Large intestine (tissue), 12 donors: ENCODE measurements around the gene ANKRD22. TPM values are rescaled to one million over a fixed set of nuclear protein-coding genes. Genes with fewer than 3 reads are reported as not detected.
A peak's percentile ranks its signal among the peaks of the same experiment; 100 is the strongest.

Experiments used
- DNase-seq, 2 donors: peaks; one replicate each; pipeline versions ENCODE4 v3.0.0 to v3.0.0-alpha.2; 2013
- H3K27ac ChIP-seq: one replicate; pipeline ENCODE4 v1.5.1; 2013; ENCODE audit warnings: low read length
- H3K27me3 ChIP-seq: 2 replicates; pipeline ENCODE4 v1.6.1; 2013; ENCODE audit warnings: low read length; ENCODE audit not compliant: control insufficient read depth, insufficient read depth
- H3K36me3 ChIP-seq: 2 replicates; pipeline ENCODE4 v1.6.1; 2013; ENCODE audit warnings: low read length; ENCODE audit not compliant: control insufficient read depth, insufficient read depth
- H3K4me1 ChIP-seq: one replicate; pipeline ENCODE4 v1.6.1; 2013; ENCODE audit warnings: low read length; ENCODE audit not compliant: control insufficient read depth, insufficient read depth
- H3K4me3 ChIP-seq: one replicate; pipeline ENCODE4 v1.5.1; 2013; ENCODE audit warnings: low read length
- H3K9me3 ChIP-seq: one replicate; pipeline ENCODE4 v1.6.1; 2013; ENCODE audit warnings: mild to moderate bottlenecking, low read depth, low read length, moderate library complexity; ENCODE audit not compliant: control insufficient read depth
- WGBS: methylation state at CpG from one replicate; pipeline ENCODE4 v1.1.5; 2013; ENCODE audit warnings: low lambda C conversion rate; ENCODE audit not compliant: insufficient coverage; 5-methylcytosine and 5-hydroxymethylcytosine counted together
- long read RNA-seq, 11 donors: transcript quantifications; one replicate each; lab custom pipeline, GENCODE V29; 2026
- polyA plus RNA-seq: library from polyadenylated mRNA; unstranded; fragments of 120-200 nt; gene quantifications from one replicate; pipeline ENCODE4 v1.2.1, GENCODE V29; 2013

ANKRD22 gene
- polyA plus RNA-seq = 1.3 TPM
- long read RNA-seq, donor 1 = 0 reads
- long read RNA-seq, donor 2, partial matches to known transcripts = 0 of 1 reads
- long read RNA-seq, donor 2, other reads (novel, unspliced or antisense) = 0 of 1 reads
- long read RNA-seq, donor 3 = 0 reads
- long read RNA-seq, donor 4 = 0 reads
- long read RNA-seq, donor 5 = 0 reads
- long read RNA-seq, donor 6 = 0 reads
- long read RNA-seq, donor 7, partial matches to known transcripts = 0 of 1 reads
- long read RNA-seq, donor 7, other reads (novel, unspliced or antisense) = 0 of 1 reads
- long read RNA-seq, donor 8, partial matches to known transcripts = 0 of 1 reads
- long read RNA-seq, donor 8, other reads (novel, unspliced or antisense) = 0 of 1 reads
- long read RNA-seq, donor 9, partial matches to known transcripts = 0 of 2 reads
- long read RNA-seq, donor 9, other reads (novel, unspliced or antisense) = 0 of 2 reads
- long read RNA-seq, donor 10, partial matches to known transcripts = 0 of 1 reads
- long read RNA-seq, donor 10, other reads (novel, unspliced or antisense) = 0 of 1 reads
- long read RNA-seq, donor 11, partial matches to known transcripts = 0 of 3 reads
- long read RNA-seq, donor 11, other reads (novel, unspliced or antisense) = 0 of 3 reads

GRCh38 chr10:88851706-88852105 lies at the start of gene ANKRD22:
Gene ANKRD22, minus strand, starts transcription at chr10:88851844. Its CDS starts 237 bp downstream, at chr10:88851607.
- H3K4me3 ChIP-seq = no peak within 1 kb of the TSS
- H3K27ac ChIP-seq = peak within 1 kb of the TSS; percentile 72
- WGBS = 17% methylated on average over 2 of the region's 5 CpGs
- peak; percentile 88 to 95 for DNase-seq
- H3K4me1 ChIP-seq = no peaks in the 10 kb centered on the region
- no peaks in the 10 kb centered on the region for H3K36me3 ChIP-seq
- H3K9me3 ChIP-seq = no peaks in the 10 kb centered on the region
- H3K27me3 ChIP-seq = no peaks in the 10 kb centered on the region

GRCh38 chr10:88899886-88900285 lies 48.2 kb upstream of the ANKRD22 start:
- Histone ChIP-seq H3K36me3 (peaks cover 18% of the 10 kb centered on the region), H3K9me3 (no peaks in the 10 kb centered on the region), H3K4me3 (no peak overlapping the region), H3K27me3 (no peaks in the 10 kb centered on the region), H3K4me1 (peaks cover 77% of the 10 kb centered on the region), H3K27ac (peak overlapping the region; percentile 97)
- DNase-seq = no peak
- 83% methylated on average over 2 of the region's 2 CpGs for WGBS

GRCh38 chr10:88898727-88899126 lies 47.1 kb upstream of the ANKRD22 start:
- Histone ChIP-seq H3K9me3 (no peaks in the 10 kb centered on the region), H3K36me3 (peaks cover 10% of the 10 kb centered on the region), H3K4me1 (peaks cover 80% of the 10 kb centered on the region), H3K4me3 (no peak overlapping the region), H3K27me3 (no peaks in the 10 kb centered on the region), H3K27ac (peak overlapping the region; percentile 97)
- DNase-seq = no peak
- no CpG with 5 or more reads among the region's 3 CpGs for WGBS

- H3K4me1 ChIP-seq = peaks cover 67% of the 10 kb centered on the region
- H3K9me3 ChIP-seq = no peaks in the 10 kb centered on the region
- H3K36me3 ChIP-seq = peaks cover 4% of the 10 kb centered on the region
- peak overlapping the region; percentile 97 for H3K27ac ChIP-seq
- DNase-seq = peak; percentile 69 to 86
- 20% methylated on average over 1 of the region's 8 CpGs for WGBS
- no peaks in the 10 kb centered on the region for H3K27me3 ChIP-seq
- no peak overlapping the region for H3K4me3 ChIP-seq
Measured at GRCh38 chr10:88896994-88897853, 45.6 kb upstream of the ANKRD22 start.

GRCh38 chr10:88896372-88896993 lies 44.8 kb upstream of the ANKRD22 start:
- Histone ChIP-seq H3K4me1 (peaks cover 61% of the 10 kb centered on the region), H3K4me3 (no peak overlapping the region), H3K36me3 (no peaks in the 10 kb centered on the region), H3K9me3 (no peaks in the 10 kb centered on the region), H3K27ac (peak overlapping the region; percentile 97), H3K27me3 (no peaks in the 10 kb centered on the region)
- peak; percentile 88 to 95 for DNase-seq
- no CpG with 5 or more reads among the region's 4 CpGs for WGBS

- Histone ChIP-seq H3K27ac (peak overlapping the region; percentile 97), H3K9me3 (no peaks in the 10 kb centered on the region), H3K27me3 (no peaks in the 10 kb centered on the region), H3K36me3 (no peaks in the 10 kb centered on the region), H3K4me3 (no peak overlapping the region), H3K4me1 (peaks cover 51% of the 10 kb centered on the region)
- WGBS = no CpG with 5 or more reads among the region's 1 CpG
- peak; percentile 35 to 84 for DNase-seq
Measured at GRCh38 chr10:88895250-88895649, 43.6 kb upstream of the ANKRD22 start.

- Histone ChIP-seq H3K9me3 (no peaks in the 10 kb centered on the region), H3K4me3 (no peak overlapping the region), H3K36me3 (no peaks in the 10 kb centered on the region), H3K27ac (peak overlapping the region; percentile 97), H3K4me1 (peaks cover 42% of the 10 kb centered on the region), H3K27me3 (no peaks in the 10 kb centered on the region)
- WGBS = no CpG with 5 or more reads among the region's 3 CpGs
- no peak for DNase-seq
Measured at GRCh38 chr10:88893611-88894010, 42.0 kb upstream of the ANKRD22 start.

GRCh38 chr10:88892222-88892967 lies 40.8 kb upstream of the ANKRD22 start:
- no peaks in the 10 kb centered on the region for H3K36me3 ChIP-seq
- no CpG with 5 or more reads among the region's 2 CpGs for WGBS
- no peak overlapping the region for H3K4me3 ChIP-seq
- DNase-seq = no peak
- no peaks in the 10 kb centered on the region for H3K9me3 ChIP-seq
- H3K27ac ChIP-seq = no peak overlapping the region
- no peaks in the 10 kb centered on the region for H3K27me3 ChIP-seq
- H3K4me1 ChIP-seq = peaks cover 30% of the 10 kb centered on the region

GRCh38 chr10:88890681-88891381 lies 39.2 kb upstream of the ANKRD22 start:
- H3K9me3 ChIP-seq = no peaks in the 10 kb centered on the region
- H3K27ac ChIP-seq = no peak overlapping the region
- peaks cover 19% of the 10 kb centered on the region for H3K4me1 ChIP-seq
- no peak for DNase-seq
- no peaks in the 10 kb centered on the region for H3K36me3 ChIP-seq
- H3K4me3 ChIP-seq = no peak overlapping the region
- H3K27me3 ChIP-seq = no peaks in the 10 kb centered on the region
- 100% methylated on average over 1 of the region's 4 CpGs for WGBS
